HEK293 (cell line): ENCODE measurements around the gene HRG.

Source experiments
- GLIS2 ChIP-seq: fragments of 450-650 bp; formaldehyde crosslinking; IDR thresholded peaks from 2 replicates; pipeline ENCODE4 v1.5.1; 2016; ENCODE audit warnings: missing biosample characterization, missing genetic modification characterization
- REPIN1 ChIP-seq: fragments of 450-650 bp; formaldehyde crosslinking; IDR thresholded peaks from 2 replicates; pipeline ENCODE4 v1.5.1; 2017; ENCODE audit warnings: missing biosample characterization, missing genetic modification characterization, low read depth
- ZBTB49 ChIP-seq: fragments of 450-650 bp; formaldehyde crosslinking; IDR thresholded peaks from 2 replicates; pipeline ENCODE4 v1.5.1; 2016; ENCODE audit warnings: missing biosample characterization, missing genetic modification characterization, low read depth
- ZBTB6 ChIP-seq: fragments of 450-650 bp; formaldehyde crosslinking; IDR thresholded peaks from 2 replicates; pipeline ENCODE4 v1.5.1; 2017; ENCODE audit warnings: missing biosample characterization, missing genetic modification characterization
- ZFHX2 ChIP-seq: fragments of 450-650 bp; formaldehyde crosslinking; conservative IDR thresholded peaks from 2 replicates; pipeline ENCODE4 v1.5.1; 2016; ENCODE audit warnings: missing biosample characterization, missing genetic modification characterization
- ZFP37 ChIP-seq: fragments of 450-650 bp; formaldehyde crosslinking; IDR thresholded peaks from 2 replicates; pipeline ENCODE4 v1.5.1; 2016; ENCODE audit warnings: missing biosample characterization, missing genetic modification characterization
- ZNF146 ChIP-seq: fragments of 450-650 bp; formaldehyde crosslinking; IDR thresholded peaks from 2 replicates; pipeline ENCODE4 v1.5.1; 2016; ENCODE audit warnings: missing biosample characterization, missing genetic modification characterization
- ZNF221 ChIP-seq: fragments of 450-650 bp; formaldehyde crosslinking; IDR thresholded peaks from 2 replicates; pipeline ENCODE4 v1.5.1; 2017; ENCODE audit warnings: missing biosample characterization, missing genetic modification characterization, borderline replicate concordance
- ZNF223 ChIP-seq: fragments of 450-650 bp; formaldehyde crosslinking; IDR thresholded peaks from 2 replicates; pipeline ENCODE4 v1.5.1; 2016; ENCODE audit warnings: missing biosample characterization, missing genetic modification characterization
- ZNF266 ChIP-seq: fragments of 450-650 bp; formaldehyde crosslinking; IDR thresholded peaks from 2 replicates; pipeline ENCODE4 v1.5.1; 2016; ENCODE audit warnings: missing biosample characterization, missing genetic modification characterization, low read depth
- ZNF335 ChIP-seq: fragments of 450-650 bp; formaldehyde crosslinking; conservative IDR thresholded peaks from 2 replicates; pipeline ENCODE4 v1.5.1; 2016; ENCODE audit warnings: missing biosample characterization, missing genetic modification characterization
- ZNF555 ChIP-seq: fragments of 450-650 bp; formaldehyde crosslinking; conservative IDR thresholded peaks from 2 replicates; pipeline ENCODE4 v1.5.1; 2017; ENCODE audit warnings: missing biosample characterization, mild to moderate bottlenecking, missing genetic modification characterization, inconsistent platforms
- ZNF701 ChIP-seq: fragments of 450-650 bp; formaldehyde crosslinking; IDR thresholded peaks from 2 replicates; pipeline ENCODE4 v1.5.1; 2016; ENCODE audit warnings: missing biosample characterization, missing genetic modification characterization
- ZSCAN23 ChIP-seq: fragments of 450-650 bp; formaldehyde crosslinking; IDR thresholded peaks from 2 replicates; pipeline ENCODE4 v1.5.1; 2016; ENCODE audit warnings: missing biosample characterization, missing genetic modification characterization
- ZSCAN30 ChIP-seq: fragments of 450-650 bp; IDR thresholded peaks from 2 replicates; pipeline ENCODE4 v1.5.1; 2018; ENCODE audit warnings: missing biosample characterization, mild to moderate bottlenecking, missing genetic modification characterization, moderate library complexity
- TF ChIP-seq, protein P1 (sequence below): fragments of 450-650 bp; formaldehyde crosslinking; IDR thresholded peaks from 2 replicates; pipeline ENCODE4 v1.5.1; 2016; ENCODE audit warnings: missing biosample characterization, missing genetic modification characterization
- TF ChIP-seq, protein P2 (sequence below): fragments of 450-650 bp; formaldehyde crosslinking; IDR thresholded peaks from 2 replicates; pipeline ENCODE4 v1.5.1; 2016; ENCODE audit warnings: missing biosample characterization, missing genetic modification characterization
- TF ChIP-seq, protein P3 (sequence below): fragments of 450-650 bp; formaldehyde crosslinking; conservative IDR thresholded peaks from 2 replicates; pipeline ENCODE4 v1.5.1; 2016; ENCODE audit warnings: low read depth, missing biosample characterization, missing genetic modification characterization
- TF ChIP-seq, protein P4 (sequence below): fragments of 450-650 bp; formaldehyde crosslinking; optimal IDR thresholded peaks from 2 replicates; pipeline ENCODE3; 2016; ENCODE audit warnings: missing biosample characterization, mild to moderate bottlenecking, missing genetic modification characterization
- TF ChIP-seq, protein P5 (sequence below): fragments of 450-650 bp; IDR thresholded peaks from 2 replicates; pipeline ENCODE4 v1.5.1; 2018; ENCODE audit warnings: missing biosample characterization, mild to moderate bottlenecking, missing genetic modification characterization
- TF ChIP-seq, protein P6 (sequence below): fragments of 450-650 bp; formaldehyde crosslinking; IDR thresholded peaks from 2 replicates; pipeline ENCODE4 v1.5.1; 2016; ENCODE audit warnings: missing biosample characterization, missing genetic modification characterization

The HRG gene

GRCh38 chr3:186617036-186617946 lies 48.5 kb upstream of the HRG start (continued):
- no peak for TF ChIP-seq ZFHX2 (tag by site-specific recombination)
- peak; percentile 37; the same call in 1 of the 2 replicates for TF ChIP-seq GLIS2
- TF ChIP-seq ZNF266 (tag by site-specific recombination), result no peak
- peak; percentile 47; the same call in 1 of the 2 replicates for TF ChIP-seq ZSCAN30 (tag by site-specific recombination)
- peak; percentile 84 for TF ChIP-seq ZNF335
- TF ChIP-seq, protein P1, sequence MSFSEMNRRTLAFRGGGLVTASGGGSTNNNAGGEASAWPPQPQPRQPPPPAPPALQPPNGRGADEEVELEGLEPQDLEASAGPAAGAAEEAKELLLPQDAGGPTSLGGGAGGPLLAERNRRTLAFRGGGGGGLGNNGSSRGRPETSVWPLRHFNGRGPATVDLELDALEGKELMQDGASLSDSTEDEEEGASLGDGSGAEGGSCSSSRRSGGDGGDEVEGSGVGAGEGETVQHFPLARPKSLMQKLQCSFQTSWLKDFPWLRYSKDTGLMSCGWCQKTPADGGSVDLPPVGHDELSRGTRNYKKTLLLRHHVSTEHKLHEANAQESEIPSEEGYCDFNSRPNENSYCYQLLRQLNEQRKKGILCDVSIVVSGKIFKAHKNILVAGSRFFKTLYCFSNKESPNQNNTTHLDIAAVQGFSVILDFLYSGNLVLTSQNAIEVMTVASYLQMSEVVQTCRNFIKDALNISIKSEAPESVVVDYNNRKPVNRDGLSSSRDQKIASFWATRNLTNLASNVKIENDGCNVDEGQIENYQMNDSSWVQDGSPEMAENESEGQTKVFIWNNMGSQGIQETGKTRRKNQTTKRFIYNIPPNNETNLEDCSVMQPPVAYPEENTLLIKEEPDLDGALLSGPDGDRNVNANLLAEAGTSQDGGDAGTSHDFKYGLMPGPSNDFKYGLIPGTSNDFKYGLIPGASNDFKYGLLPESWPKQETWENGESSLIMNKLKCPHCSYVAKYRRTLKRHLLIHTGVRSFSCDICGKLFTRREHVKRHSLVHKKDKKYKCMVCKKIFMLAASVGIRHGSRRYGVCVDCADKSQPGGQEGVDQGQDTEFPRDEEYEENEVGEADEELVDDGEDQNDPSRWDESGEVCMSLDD (tag by site-specific recombination), result no peak
- TF ChIP-seq ZNF555 (tag by site-specific recombination), result no peak
- no peak for TF ChIP-seq ZNF146 (tag by site-specific recombination)
- TF ChIP-seq ZSCAN23 (tag by site-specific recombination), result no peak
- no peak for TF ChIP-seq ZBTB49 (tag by site-specific recombination)
- TF ChIP-seq REPIN1 (tag by site-specific recombination), result no peak
- no peak for TF ChIP-seq ZNF221 (tag by site-specific recombination)
- TF ChIP-seq, protein P2, sequence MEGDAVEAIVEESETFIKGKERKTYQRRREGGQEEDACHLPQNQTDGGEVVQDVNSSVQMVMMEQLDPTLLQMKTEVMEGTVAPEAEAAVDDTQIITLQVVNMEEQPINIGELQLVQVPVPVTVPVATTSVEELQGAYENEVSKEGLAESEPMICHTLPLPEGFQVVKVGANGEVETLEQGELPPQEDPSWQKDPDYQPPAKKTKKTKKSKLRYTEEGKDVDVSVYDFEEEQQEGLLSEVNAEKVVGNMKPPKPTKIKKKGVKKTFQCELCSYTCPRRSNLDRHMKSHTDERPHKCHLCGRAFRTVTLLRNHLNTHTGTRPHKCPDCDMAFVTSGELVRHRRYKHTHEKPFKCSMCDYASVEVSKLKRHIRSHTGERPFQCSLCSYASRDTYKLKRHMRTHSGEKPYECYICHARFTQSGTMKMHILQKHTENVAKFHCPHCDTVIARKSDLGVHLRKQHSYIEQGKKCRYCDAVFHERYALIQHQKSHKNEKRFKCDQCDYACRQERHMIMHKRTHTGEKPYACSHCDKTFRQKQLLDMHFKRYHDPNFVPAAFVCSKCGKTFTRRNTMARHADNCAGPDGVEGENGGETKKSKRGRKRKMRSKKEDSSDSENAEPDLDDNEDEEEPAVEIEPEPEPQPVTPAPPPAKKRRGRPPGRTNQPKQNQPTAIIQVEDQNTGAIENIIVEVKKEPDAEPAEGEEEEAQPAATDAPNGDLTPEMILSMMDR (tag by site-specific recombination), result peak; percentile 81
- peak; percentile 80 for TF ChIP-seq ZNF223
- TF ChIP-seq, protein P3, sequence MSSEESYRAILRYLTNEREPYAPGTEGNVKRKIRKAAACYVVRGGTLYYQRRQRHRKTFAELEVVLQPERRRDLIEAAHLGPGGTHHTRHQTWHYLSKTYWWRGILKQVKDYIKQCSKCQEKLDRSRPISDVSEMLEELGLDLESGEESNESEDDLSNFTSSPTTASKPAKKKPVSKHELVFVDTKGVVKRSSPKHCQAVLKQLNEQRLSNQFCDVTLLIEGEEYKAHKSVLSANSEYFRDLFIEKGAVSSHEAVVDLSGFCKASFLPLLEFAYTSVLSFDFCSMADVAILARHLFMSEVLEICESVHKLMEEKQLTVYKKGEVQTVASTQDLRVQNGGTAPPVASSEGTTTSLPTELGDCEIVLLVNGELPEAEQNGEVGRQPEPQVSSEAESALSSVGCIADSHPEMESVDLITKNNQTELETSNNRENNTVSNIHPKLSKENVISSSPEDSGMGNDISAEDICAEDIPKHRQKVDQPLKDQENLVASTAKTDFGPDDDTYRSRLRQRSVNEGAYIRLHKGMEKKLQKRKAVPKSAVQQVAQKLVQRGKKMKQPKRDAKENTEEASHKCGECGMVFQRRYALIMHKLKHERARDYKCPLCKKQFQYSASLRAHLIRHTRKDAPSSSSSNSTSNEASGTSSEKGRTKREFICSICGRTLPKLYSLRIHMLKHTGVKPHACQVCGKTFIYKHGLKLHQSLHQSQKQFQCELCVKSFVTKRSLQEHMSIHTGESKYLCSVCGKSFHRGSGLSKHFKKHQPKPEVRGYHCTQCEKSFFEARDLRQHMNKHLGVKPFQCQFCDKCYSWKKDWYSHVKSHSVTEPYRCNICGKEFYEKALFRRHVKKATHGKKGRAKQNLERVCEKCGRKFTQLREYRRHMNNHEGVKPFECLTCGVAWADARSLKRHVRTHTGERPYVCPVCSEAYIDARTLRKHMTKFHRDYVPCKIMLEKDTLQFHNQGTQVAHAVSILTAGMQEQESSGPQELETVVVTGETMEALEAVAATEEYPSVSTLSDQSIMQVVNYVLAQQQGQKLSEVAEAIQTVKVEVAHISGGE (tag by site-specific recombination), result no peak
- TF ChIP-seq ZBTB6, result no peak
- peak; percentile 83; the same call in 1 of the 2 replicates for TF ChIP-seq ZFP37 (tag by site-specific recombination)
- TF ChIP-seq, protein P4, sequence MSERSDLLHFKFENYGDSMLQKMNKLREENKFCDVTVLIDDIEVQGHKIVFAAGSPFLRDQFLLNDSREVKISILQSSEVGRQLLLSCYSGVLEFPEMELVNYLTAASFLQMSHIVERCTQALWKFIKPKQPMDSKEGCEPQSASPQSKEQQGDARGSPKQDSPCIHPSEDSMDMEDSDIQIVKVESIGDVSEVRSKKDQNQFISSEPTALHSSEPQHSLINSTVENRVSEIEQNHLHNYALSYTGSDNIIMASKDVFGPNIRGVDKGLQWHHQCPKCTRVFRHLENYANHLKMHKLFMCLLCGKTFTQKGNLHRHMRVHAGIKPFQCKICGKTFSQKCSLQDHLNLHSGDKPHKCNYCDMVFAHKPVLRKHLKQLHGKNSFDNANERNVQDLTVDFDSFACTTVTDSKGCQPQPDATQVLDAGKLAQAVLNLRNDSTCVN (tag by site-specific recombination), result peak; percentile 20
- TF ChIP-seq ZNF701 (tag by site-specific recombination), result no peak
- TF ChIP-seq, protein P5, sequence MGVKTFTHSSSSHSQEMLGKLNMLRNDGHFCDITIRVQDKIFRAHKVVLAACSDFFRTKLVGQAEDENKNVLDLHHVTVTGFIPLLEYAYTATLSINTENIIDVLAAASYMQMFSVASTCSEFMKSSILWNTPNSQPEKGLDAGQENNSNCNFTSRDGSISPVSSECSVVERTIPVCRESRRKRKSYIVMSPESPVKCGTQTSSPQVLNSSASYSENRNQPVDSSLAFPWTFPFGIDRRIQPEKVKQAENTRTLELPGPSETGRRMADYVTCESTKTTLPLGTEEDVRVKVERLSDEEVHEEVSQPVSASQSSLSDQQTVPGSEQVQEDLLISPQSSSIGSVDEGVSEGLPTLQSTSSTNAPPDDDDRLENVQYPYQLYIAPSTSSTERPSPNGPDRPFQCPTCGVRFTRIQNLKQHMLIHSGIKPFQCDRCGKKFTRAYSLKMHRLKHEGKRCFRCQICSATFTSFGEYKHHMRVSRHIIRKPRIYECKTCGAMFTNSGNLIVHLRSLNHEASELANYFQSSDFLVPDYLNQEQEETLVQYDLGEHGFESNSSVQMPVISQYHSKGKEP, result no peak
- TF ChIP-seq, protein P6, sequence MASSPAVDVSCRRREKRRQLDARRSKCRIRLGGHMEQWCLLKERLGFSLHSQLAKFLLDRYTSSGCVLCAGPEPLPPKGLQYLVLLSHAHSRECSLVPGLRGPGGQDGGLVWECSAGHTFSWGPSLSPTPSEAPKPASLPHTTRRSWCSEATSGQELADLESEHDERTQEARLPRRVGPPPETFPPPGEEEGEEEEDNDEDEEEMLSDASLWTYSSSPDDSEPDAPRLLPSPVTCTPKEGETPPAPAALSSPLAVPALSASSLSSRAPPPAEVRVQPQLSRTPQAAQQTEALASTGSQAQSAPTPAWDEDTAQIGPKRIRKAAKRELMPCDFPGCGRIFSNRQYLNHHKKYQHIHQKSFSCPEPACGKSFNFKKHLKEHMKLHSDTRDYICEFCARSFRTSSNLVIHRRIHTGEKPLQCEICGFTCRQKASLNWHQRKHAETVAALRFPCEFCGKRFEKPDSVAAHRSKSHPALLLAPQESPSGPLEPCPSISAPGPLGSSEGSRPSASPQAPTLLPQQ (tag by site-specific recombination), result no peak
